ENCODE results near the gene PBX3. TPM values are rescaled to one million over a fixed set of nuclear protein-coding genes. Genes with fewer than 3 reads are reported as not detected.

Gene PBX3
- total and polyA plus RNA-seq, 2 donors (not counting 1 experiment from before 2014, with no cell fraction given) = 15.5 to 39.0 TPM

GRCh38 chr9:125831616-125832015 lies 84.4 kb downstream of the PBX3 start:
- Mint-ChIP-seq H3K27me3 (no peaks in the 10 kb centered on the region), H3K4me1 (peaks cover 22% of the 10 kb centered on the region), H3K4me3 (no peak overlapping the region), H3K9me3 (ENCODE audit: insufficient read depth) (no peaks in the 10 kb centered on the region), H3K27ac (no peak overlapping the region)
- no peak overlapping the region for H2AFZ ChIP-seq (ENCODE audit: insufficient read depth, low read depth, low read length, poor library complexity, severe bottlenecking)
- DNase-seq = no peak
- ChIA-PET POLR2A (no interaction called here), CTCF (interaction anchor here (1.3 kb wide), 1 partner anchor 10 kb away, joined by 4 read pairs; no protein-coding TSS in a partner anchor)
- no peak overlapping the region for H3K27ac ChIP-seq (ENCODE audit: low read length in 2 of 2)
- H3K27me3 ChIP-seq (replicated peaks in 1 of 4; ENCODE audit: control extremely low read depth in 1 of 4, control insufficient read depth in 3 of 4, insufficient read depth in 4 of 4, low read length in 3 of 4) = no peaks in the 10 kb centered on the region
- H3K4me3 ChIP-seq (ENCODE audit: control extremely low read depth in 1 of 5, extremely low read depth in 1 of 5, insufficient read depth in 1 of 5, low read depth in 2 of 5, low read length in 4 of 5) = no peak overlapping the region
- peaks cover 0 to 8% of the 10 kb centered on the region in 2 donors for H3K4me1 ChIP-seq (ENCODE audit: control insufficient read depth in 2 of 2, insufficient read depth in 2 of 2, low read length in 2 of 2)
- H3K79me2 ChIP-seq (ENCODE audit: control insufficient read depth, insufficient read depth, low read length) = peaks cover 32% of the 10 kb centered on the region
- intact Hi-C loops (cut with micrococcal nuclease) = no loop called here
- TF ChIP-seq EZH2 (IDR thresholded peaks at IDR 0.05; ENCODE audit: borderline replicate concordance, insufficient read depth, low read depth, low read length, poor library complexity, severe bottlenecking) = no peak
- TF ChIP-seq, protein P1, sequence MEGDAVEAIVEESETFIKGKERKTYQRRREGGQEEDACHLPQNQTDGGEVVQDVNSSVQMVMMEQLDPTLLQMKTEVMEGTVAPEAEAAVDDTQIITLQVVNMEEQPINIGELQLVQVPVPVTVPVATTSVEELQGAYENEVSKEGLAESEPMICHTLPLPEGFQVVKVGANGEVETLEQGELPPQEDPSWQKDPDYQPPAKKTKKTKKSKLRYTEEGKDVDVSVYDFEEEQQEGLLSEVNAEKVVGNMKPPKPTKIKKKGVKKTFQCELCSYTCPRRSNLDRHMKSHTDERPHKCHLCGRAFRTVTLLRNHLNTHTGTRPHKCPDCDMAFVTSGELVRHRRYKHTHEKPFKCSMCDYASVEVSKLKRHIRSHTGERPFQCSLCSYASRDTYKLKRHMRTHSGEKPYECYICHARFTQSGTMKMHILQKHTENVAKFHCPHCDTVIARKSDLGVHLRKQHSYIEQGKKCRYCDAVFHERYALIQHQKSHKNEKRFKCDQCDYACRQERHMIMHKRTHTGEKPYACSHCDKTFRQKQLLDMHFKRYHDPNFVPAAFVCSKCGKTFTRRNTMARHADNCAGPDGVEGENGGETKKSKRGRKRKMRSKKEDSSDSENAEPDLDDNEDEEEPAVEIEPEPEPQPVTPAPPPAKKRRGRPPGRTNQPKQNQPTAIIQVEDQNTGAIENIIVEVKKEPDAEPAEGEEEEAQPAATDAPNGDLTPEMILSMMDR (IDR thresholded peaks at IDR 0.05) = no peak
- H3K9ac ChIP-seq (ENCODE audit: low read length) = no peak overlapping the region
- no peaks in the 10 kb centered on the region for H3K9me3 ChIP-seq (ENCODE audit: control extremely low read depth in 1 of 3, control insufficient read depth in 2 of 3, insufficient read depth in 1 of 3, low read length in 2 of 3)
- no CpG with 5 or more reads among the region's 1 CpG for WGBS (ENCODE audit: insufficient coverage)
- no peaks in the 10 kb centered on the region for H4K20me1 ChIP-seq (ENCODE audit: control insufficient read depth, insufficient read depth, low read length, poor library complexity, severe bottlenecking)
- no peak for ATAC-seq (ENCODE audit: low read depth)
- no peak overlapping the region for H3K4me2 ChIP-seq (replicated peaks; ENCODE audit: low read depth, low read length, poor library complexity, severe bottlenecking)
- no peaks in the 10 kb centered on the region for H3K36me3 ChIP-seq (replicated peaks in 1 of 2; ENCODE audit: control extremely low read depth in 1 of 2, control insufficient read depth in 1 of 2, extremely low read depth in 1 of 2, insufficient read depth in 2 of 2, low read length in 1 of 2)

DNA sequence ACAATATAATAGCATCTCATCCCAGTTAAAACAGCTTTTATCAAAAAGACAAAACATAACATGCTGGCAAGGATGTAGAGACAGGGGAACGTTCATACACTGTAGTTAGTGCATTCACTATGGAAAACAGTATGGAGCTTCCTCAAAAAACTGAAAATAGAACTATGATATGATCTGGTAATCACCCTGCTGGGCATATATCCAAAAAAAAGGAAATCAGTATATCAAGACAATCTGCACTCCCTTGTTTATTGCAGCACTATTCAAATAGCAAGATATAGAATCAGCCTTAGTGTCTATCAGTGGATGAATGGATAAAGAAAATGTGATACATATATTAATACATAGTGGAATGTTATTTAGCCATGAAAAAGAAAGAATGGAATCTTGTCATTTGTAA lies 88.5 kb downstream of the PBX3 start:
- Mint-ChIP-seq H3K4me1 (peaks cover 35% of the 10 kb centered on the region), H3K27me3 (no peaks in the 10 kb centered on the region), H3K4me3 (no peak overlapping the region), H3K27ac (no peak overlapping the region), H3K9me3 (ENCODE audit: insufficient read depth) (no peaks in the 10 kb centered on the region)
- Histone ChIP-seq H3K9ac (ENCODE audit: low read length) (no peak overlapping the region), H3K4me3 (ENCODE audit: control extremely low read depth in 1 of 5, extremely low read depth in 1 of 5, insufficient read depth in 1 of 5, low read depth in 2 of 5, low read length in 4 of 5) (no peak overlapping the region), H4K20me1 (ENCODE audit: control insufficient read depth, insufficient read depth, low read length, poor library complexity, severe bottlenecking) (no peaks in the 10 kb centered on the region), H3K36me3 (replicated peaks in 1 of 2; ENCODE audit: control extremely low read depth in 1 of 2, control insufficient read depth in 1 of 2, extremely low read depth in 1 of 2, insufficient read depth in 2 of 2, low read length in 1 of 2) (no peaks in the 10 kb centered on the region), H3K27me3 (replicated peaks in 1 of 4; ENCODE audit: control extremely low read depth in 1 of 4, control insufficient read depth in 3 of 4, insufficient read depth in 4 of 4, low read length in 3 of 4) (no peaks in the 10 kb centered on the region), H3K4me2 (replicated peaks; ENCODE audit: low read depth, low read length, poor library complexity, severe bottlenecking) (no peak overlapping the region), H2AFZ (ENCODE audit: insufficient read depth, low read depth, low read length, poor library complexity, severe bottlenecking) (no peak overlapping the region), H3K79me2 (ENCODE audit: control insufficient read depth, insufficient read depth, low read length) (peaks cover 23% of the 10 kb centered on the region), H3K9me3 (ENCODE audit: control extremely low read depth in 1 of 3, control insufficient read depth in 2 of 3, insufficient read depth in 1 of 3, low read length in 2 of 3) (no peaks in the 10 kb centered on the region), H3K27ac (ENCODE audit: low read length in 2 of 2) (no peak overlapping the region), H3K4me1 (ENCODE audit: control insufficient read depth in 2 of 2, insufficient read depth in 2 of 2, low read length in 2 of 2) (peaks cover 11 to 16% of the 10 kb centered on the region in 2 donors)
- TF ChIP-seq EZH2 (IDR thresholded peaks at IDR 0.05; ENCODE audit: borderline replicate concordance, insufficient read depth, low read depth, low read length, poor library complexity, severe bottlenecking) = no peak
- TF ChIP-seq, protein P1 (IDR thresholded peaks at IDR 0.05) = no peak
- POLR2A ChIA-PET = no interaction called here
- intact Hi-C loops (cut with micrococcal nuclease) = no loop called here
- ATAC-seq (ENCODE audit: low read depth) = no peak
- WGBS (ENCODE audit: insufficient coverage) = no CpG with 5 or more reads among the region's 1 CpG
- DNase-seq = no peak
- CTCF ChIA-PET = no interaction called here

All from B cell (primary cell).